Measurements from ENCODE around the gene MCC. TPM values are rescaled to one million over a fixed set of nuclear protein-coding genes. Genes with fewer than 3 reads are reported as not detected.

Gene MCC
- total RNA-seq, 4 donors from 2014 or later, result 1.2 to 133 (median 8.5) TPM

- Histone ChIP-seq H3K9me3 (no peaks in the 10 kb centered on the region), H3K4me1 (no peaks in the 10 kb centered on the region), H3K4me3 (no peak overlapping the region), H3K27ac (no peak overlapping the region), H3K36me3 (no peaks in the 10 kb centered on the region), H3K27me3 (no peaks in the 10 kb centered on the region)
- no peak for DNase-seq
- TF ChIP-seq POLR2A (IDR thresholded peaks at IDR 0.05) (no peak), CTCF (IDR thresholded peaks at IDR 0.05) (no peak)
Measured at GRCh38 chr5:113181853-113182490, 306.3 kb downstream of the MCC start.

DNA sequence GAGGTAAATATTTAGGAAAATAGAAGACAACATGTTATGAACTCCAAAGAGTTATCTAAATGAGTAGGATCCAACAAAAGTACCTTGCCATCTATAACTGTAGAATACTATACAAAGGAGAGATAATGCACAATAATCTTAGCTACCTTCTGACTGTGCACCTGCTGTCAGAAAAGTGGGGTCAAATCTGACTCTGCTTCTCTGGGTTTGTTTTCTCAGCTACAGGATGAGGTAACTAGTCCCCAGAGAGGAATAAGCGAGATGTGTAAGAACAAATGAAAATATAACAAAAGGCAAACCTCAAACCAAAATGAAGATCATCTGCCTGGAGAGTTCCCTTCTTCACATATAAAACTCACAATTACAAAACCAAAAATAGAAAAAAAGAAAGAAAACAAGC is 306.8 kb downstream of the MCC start:
- Histone ChIP-seq H3K36me3 (no peaks in the 10 kb centered on the region), H3K4me3 (no peak overlapping the region), H3K4me1 (no peaks in the 10 kb centered on the region), H3K27ac (no peak overlapping the region), H3K9me3 (no peaks in the 10 kb centered on the region), H3K27me3 (no peaks in the 10 kb centered on the region)
- DNase-seq, result no peak
- TF ChIP-seq CTCF (IDR thresholded peaks at IDR 0.05), result no peak
- no peak for TF ChIP-seq POLR2A (IDR thresholded peaks at IDR 0.05)

DNA sequence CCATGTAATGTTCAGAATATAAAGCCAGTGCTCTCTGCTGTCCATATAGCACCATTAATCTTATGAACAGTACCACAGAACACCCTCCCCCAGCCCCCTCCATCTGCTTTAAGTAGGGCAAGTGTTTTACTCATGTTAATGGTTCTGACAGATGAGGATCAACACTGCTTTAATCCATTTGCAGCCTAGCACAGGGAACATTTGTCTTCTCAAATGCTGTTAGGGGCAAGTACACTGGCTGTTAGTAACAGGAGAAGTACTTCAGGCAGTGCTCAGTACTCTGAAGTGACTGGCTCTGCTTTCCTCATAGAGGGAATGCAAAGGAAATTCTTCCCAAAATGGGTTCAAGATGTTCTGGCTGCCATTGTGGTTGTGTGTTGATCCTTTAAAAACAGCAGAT is 309.1 kb downstream of the MCC start:
- Histone ChIP-seq H3K4me1 (no peaks in the 10 kb centered on the region), H3K27ac (no peak overlapping the region), H3K27me3 (no peaks in the 10 kb centered on the region), H3K9me3 (no peaks in the 10 kb centered on the region), H3K4me3 (no peak overlapping the region), H3K36me3 (no peaks in the 10 kb centered on the region)
- no peak for DNase-seq
- TF ChIP-seq CTCF (IDR thresholded peaks at IDR 0.05), result no peak
- TF ChIP-seq POLR2A (IDR thresholded peaks at IDR 0.05), result no peak

DNA sequence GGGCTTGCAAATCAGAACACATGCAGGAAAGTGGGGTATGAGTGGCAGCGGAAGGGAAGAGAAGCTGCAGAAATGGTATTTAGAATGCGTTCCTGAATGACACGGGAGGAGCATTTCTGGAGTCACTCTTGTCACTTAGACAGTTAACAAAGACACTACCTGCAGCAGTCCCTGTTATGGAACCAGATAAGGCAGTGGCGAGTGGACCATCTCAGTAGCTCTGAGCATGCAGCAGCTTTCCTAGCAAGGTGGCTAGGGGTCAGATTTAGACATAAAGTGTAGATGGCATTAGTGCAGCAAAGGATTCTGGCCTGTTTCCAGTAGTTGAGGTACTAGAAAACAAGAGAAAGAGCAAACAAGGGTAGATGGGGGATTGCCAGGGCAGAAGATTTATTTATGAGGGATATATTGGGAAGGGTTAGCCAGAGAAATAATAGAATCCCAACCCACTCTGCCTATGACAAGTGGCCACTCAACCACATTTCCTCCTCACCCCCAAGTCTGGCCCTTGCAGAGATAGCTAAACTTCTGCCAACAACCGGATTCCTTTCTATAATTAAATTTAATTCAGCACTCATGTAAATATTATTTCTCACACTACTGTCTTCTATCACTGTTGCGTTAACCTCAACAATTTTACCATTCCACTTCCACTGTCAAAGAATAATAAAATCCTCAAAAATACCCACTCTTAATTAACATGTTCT is 310.0 kb downstream of the MCC start:
- no peaks in the 10 kb centered on the region for H3K36me3 ChIP-seq
- DNase-seq, result no peak
- H3K27me3 ChIP-seq, result no peaks in the 10 kb centered on the region
- no peak overlapping the region for H3K27ac ChIP-seq
- H3K4me1 ChIP-seq, result no peaks in the 10 kb centered on the region
- no peak overlapping the region for H3K4me3 ChIP-seq
- H3K9me3 ChIP-seq, result no peaks in the 10 kb centered on the region
- TF ChIP-seq CTCF (IDR thresholded peaks at IDR 0.05), result no peak
- TF ChIP-seq POLR2A (IDR thresholded peaks at IDR 0.05), result no peak

- DNase-seq, result no peak
- H3K9me3 ChIP-seq, result no peaks in the 10 kb centered on the region
- no peak overlapping the region for H3K4me3 ChIP-seq
- no peak overlapping the region for H3K27ac ChIP-seq
- no peaks in the 10 kb centered on the region for H3K4me1 ChIP-seq
- TF ChIP-seq CTCF (IDR thresholded peaks at IDR 0.05) (no peak), POLR2A (IDR thresholded peaks at IDR 0.05) (no peak)
- H3K36me3 ChIP-seq, result no peaks in the 10 kb centered on the region
- H3K27me3 ChIP-seq, result no peaks in the 10 kb centered on the region
Measured at GRCh38 chr5:113177225-113177624, 311.0 kb downstream of the MCC start.
